Right lobe of liver (tissue), 6 donors: ENCODE data around the gene NRXN2. TPM values are rescaled to one million over a fixed set of nuclear protein-coding genes. Genes with fewer than 3 reads are reported as not detected.
A peak's percentile ranks its signal among the peaks of the same experiment; 100 is the strongest.

Experiments used
- ATAC-seq, 4 donors: fragments of 200-7000 bp; cut with Tn5 transposase; one replicate each; pipeline ENCODE4 v1.9.1; 2020; ENCODE audit warnings: mild to moderate bottlenecking in 4 of 4, moderate library complexity in 4 of 4
- DNase-seq, 3 donors: peaks; one replicate each; pipeline ENCODE4 v3.0.0-alpha.2; 2020
- H3K27ac ChIP-seq, 3 donors: fragments of 200-600 bp; one replicate each; pipeline ENCODE4 v1.8.0; 2022
- H3K27me3 ChIP-seq, 2 donors: fragments of 200-600 bp; one replicate each; pipeline ENCODE4 v1.8.0; 2022
- H3K36me3 ChIP-seq, 4 donors: fragments of 200-600 bp; sonication (generic) in 1 of 4; one replicate each; pipeline versions ENCODE4 v1.5.1 to v1.8.0; 2017 to 2022; ENCODE audit warnings: control low read depth in 1 of 4
- H3K4me1 ChIP-seq, 4 donors: fragments of 200-600 bp; sonication (generic) in 1 of 4; one replicate each; pipeline versions ENCODE4 v1.5.1 to v1.8.0; 2017 to 2022; ENCODE audit warnings: control low read depth in 1 of 4
- H3K4me3 ChIP-seq, 3 donors: fragments of 200-600 bp; one replicate each; pipeline ENCODE4 v1.8.0; 2022
- H3K9me3 ChIP-seq, 4 donors: fragments of 200-600 bp; sonication (generic) in 1 of 4; one replicate each; pipeline versions ENCODE4 v1.5.1 to v1.8.0; 2017 to 2022; ENCODE audit warnings: control low read depth in 1 of 4
- CTCF ChIP-seq, 4 donors: fragments of 200-600 bp in 3 of 4; fragments of 450-650 bp in 1 of 4; IDR thresholded peaks; one replicate each; pipeline versions ENCODE4 v1.5.1 to v1.8.0; 2016 to 2022; ENCODE audit warnings: antibody characterized with exemption in 4 of 4, mild to moderate bottlenecking in 2 of 4
- POLR2A ChIP-seq: fragments of 450-650 bp; IDR thresholded peaks from one replicate; pipeline ENCODE4 v1.6.1; 2017; ENCODE audit warnings: antibody characterized with exemption, mild to moderate bottlenecking
- WGBS: methylation state at CpG from one replicate; pipeline ENCODE4 v1.1.6; 2018; ENCODE audit warnings: low coverage, low lambda C conversion rate; ENCODE audit not compliant: insufficient coverage; ENCODE audit errors: missing lambda C conversion rate; 5-methylcytosine and 5-hydroxymethylcytosine counted together
- intact Hi-C, 2 donors: fragments of 100-400 bp; cut with DNase I; formaldehyde crosslinking; loops; one replicate each; pipeline versions ENCODE4 v1.11.2 to v1.14.1; 2022
- total RNA-seq, 6 experiments: library from RNA; depleted of rRNA in 2 of 6; stranded (reverse); fragments of >200 nt in 2 of 6; fragmentation: NEBNext Ultra II Directional in 3 of 6; extraction: Animal tissue kit (Norgen Biotek cat#: 25700) in 3 of 6; gene quantifications; one replicate each; pipeline versions ENCODE4 v1.1.0 to v1.2.4, GENCODE V29; 2016 to 2023
- donor health status: DM: no; HTN: yes; CAD: no.
- donor health status: DM: no; HTN: no; CAD: no.
- donor health status: DM: no; HTN: no; CAD: no.
- donor health status: DM: no; HTN: yes; CAD: no.
- donor health status: DM: no; HTN: yes; CAD: no.

NRXN2 gene
- total RNA-seq, 6 experiments from 2014 or later = 1.6 to 7.7 (median 2.3) TPM

DNA sequence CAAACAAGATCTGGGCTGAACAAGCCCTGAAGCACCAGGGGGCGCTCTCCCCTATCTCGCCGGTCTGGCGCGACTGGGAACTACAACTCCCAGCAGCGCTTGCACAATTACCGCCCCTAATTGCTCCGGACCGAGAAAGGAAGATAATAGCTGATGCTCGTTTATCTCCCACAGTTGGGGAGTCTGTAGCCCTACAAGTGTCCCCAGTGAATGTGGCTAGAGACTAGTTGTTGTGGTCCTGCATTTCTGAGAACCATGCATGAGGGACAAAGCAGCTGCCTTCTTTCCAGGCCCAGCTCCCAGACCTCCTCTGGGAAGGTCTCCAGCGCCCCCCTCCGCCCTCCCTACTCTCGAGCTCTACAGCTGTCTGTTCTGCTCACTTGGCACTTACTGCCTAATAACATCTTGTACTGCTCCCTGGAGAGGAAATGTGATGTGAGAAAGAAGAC, 34.4 kb downstream of the NRXN2 start:
- TF ChIP-seq CTCF (IDR thresholded peaks at IDR 0.05) = peak; percentile 78 to 95 (median 92)
- TF ChIP-seq POLR2A = no peak
- 0% methylated on average over 7 of the region's 13 CpGs for WGBS
- Histone ChIP-seq H3K9me3 (no peaks in the 10 kb centered on the region), H3K27me3 (no peaks in the 10 kb centered on the region), H3K4me3 (peak overlapping the region in 1 of 3 donors; percentile 32), H3K4me1 (peaks cover 0 to 9% (median 2%) of the 10 kb centered on the region in 4 donors), H3K36me3 (no peaks in the 10 kb centered on the region), H3K27ac (no peak overlapping the region)
- intact Hi-C loops = loop anchor here in 1 of 2 donors (10.0 kb wide), 1 partner anchor 76 kb away; no protein-coding TSS in a partner anchor
- ATAC-seq (peak; percentile 88 to 95 (median 94)), DNase-seq (peak; percentile 86 to 87 (median 86))

GRCh38 chr11:64687643-64688533, 35.1 kb downstream of the NRXN2 start:
- no peak for TF ChIP-seq CTCF (IDR thresholded peaks at IDR 0.05)
- TF ChIP-seq POLR2A = no peak
- DNase-seq = no peak
- no peaks in the 10 kb centered on the region for H3K36me3 ChIP-seq
- H3K4me3 ChIP-seq = no peak overlapping the region
- no peaks in the 10 kb centered on the region for H3K27me3 ChIP-seq
- intact Hi-C loops = loop anchor here in 1 of 2 donors (10.0 kb wide), 1 partner anchor 77 kb away; no protein-coding TSS in a partner anchor
- 32% methylated on average over 18 of the region's 19 CpGs for WGBS
- no peak overlapping the region for H3K27ac ChIP-seq
- no peak for ATAC-seq
- peaks cover 0 to 9% (median 2%) of the 10 kb centered on the region in 4 donors for H3K4me1 ChIP-seq
- no peaks in the 10 kb centered on the region for H3K9me3 ChIP-seq

DNA sequence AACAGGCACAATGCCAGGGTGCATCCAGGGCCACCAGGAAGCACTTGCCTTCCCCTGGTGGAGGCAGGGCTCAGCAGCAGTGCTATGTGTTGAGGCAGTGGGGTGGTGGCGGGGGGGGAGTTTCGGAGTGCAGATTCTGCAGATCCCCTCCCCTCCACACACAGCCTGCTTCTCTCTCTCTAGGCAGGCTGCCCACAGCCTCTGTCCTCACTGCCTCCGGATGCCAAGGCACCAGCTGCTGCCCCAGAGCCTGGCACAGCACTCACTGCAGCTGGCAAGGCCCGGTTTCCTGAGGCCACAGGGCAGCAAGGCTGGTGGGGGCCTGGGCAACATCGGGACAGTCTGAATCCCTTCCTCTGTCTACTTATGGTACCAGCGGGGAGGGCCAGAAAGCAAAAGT, 35.8 kb downstream of the NRXN2 start:
- Histone ChIP-seq H3K27me3 (no peaks in the 10 kb centered on the region), H3K27ac (no peak overlapping the region), H3K9me3 (no peaks in the 10 kb centered on the region), H3K4me3 (no peak overlapping the region), H3K4me1 (peaks cover 0 to 9% (median 2%) of the 10 kb centered on the region in 4 donors), H3K36me3 (no peaks in the 10 kb centered on the region)
- intact Hi-C loops = loop anchor here in 1 of 2 donors (10.0 kb wide), 1 partner anchor 78 kb away; no protein-coding TSS in a partner anchor
- ATAC-seq = peak in 3 of 4 donors; percentile 5 to 41 (median 21)
- DNase-seq = no peak
- TF ChIP-seq POLR2A (no peak), CTCF (IDR thresholded peaks at IDR 0.05) (no peak)
- WGBS = 11% methylated on average over 3 of the region's 6 CpGs

DNA sequence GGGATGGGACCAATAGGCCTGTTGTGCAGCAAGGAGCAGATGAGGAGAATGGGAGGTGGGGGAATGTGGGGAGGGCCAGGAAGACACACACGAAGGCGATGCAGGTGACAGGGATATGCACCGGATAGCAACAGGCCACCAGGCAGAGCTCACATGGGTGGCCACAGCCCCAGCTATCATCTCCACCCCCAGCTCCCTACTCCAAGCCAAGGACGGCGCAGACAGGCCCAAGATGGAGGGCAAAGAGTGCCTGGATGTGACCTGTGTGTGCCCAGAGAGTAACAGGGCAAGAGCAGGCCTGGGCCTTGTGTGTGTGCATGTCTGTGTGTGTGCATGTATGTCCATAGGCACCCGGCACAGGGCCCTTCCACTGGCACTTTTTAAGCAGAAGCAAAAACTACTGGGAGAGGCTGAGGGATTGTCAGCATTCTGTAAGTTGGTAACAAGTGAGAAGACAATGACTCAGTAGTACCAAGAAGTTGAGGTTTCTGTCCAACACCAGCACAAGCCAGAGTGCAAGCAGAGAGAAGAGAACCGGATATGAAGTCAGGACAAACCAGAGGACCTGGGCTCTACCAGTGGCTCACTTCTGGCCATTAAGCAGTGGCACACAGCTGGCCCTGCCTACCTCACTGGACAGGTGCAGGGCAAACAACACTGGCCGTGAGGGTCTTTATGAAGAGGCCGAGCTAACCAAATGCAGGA, 36.4 kb downstream of the NRXN2 start:
- no peaks in the 10 kb centered on the region for H3K36me3 ChIP-seq
- intact Hi-C loops = loop anchor here in 1 of 2 donors (10.0 kb wide), 1 partner anchor 78 kb away; no protein-coding TSS in a partner anchor
- DNase-seq (no peak), ATAC-seq (no peak)
- H3K4me1 ChIP-seq = peaks cover 0 to 11% (median 2%) of the 10 kb centered on the region in 4 donors
- H3K4me3 ChIP-seq = no peak overlapping the region
- H3K27ac ChIP-seq = no peak overlapping the region
- TF ChIP-seq POLR2A = no peak
- no peak for TF ChIP-seq CTCF (IDR thresholded peaks at IDR 0.05)
- no peaks in the 10 kb centered on the region for H3K9me3 ChIP-seq
- WGBS = 85% methylated on average over 3 of the region's 9 CpGs
- H3K27me3 ChIP-seq = no peaks in the 10 kb centered on the region
